ACC112 (cell line): ENCODE data around the gene GRM8.
"Not testable (repeated sequence)": the region's sequence is repeated elsewhere in the genome, so short reads cannot be mapped to it uniquely, and the experiment has no call there.

Experiments
- H2AFZ ChIP-seq: fragments of 200-600 bp; sonication (generic); one replicate; pipeline ENCODE4 v1.6.0; 2017; ENCODE audit warnings: antibody characterized with exemption, low read length; ENCODE audit not compliant: unreplicated experiment
- H3K27ac ChIP-seq: fragments of 200-600 bp; sonication (generic); 2 replicates; pipeline ENCODE4 v1.5.1; 2014; ENCODE audit warnings: low read depth, mild to moderate bottlenecking, antibody characterized with exemption, low read length, moderate library complexity
- H3K27me3 ChIP-seq: fragments of 200-600 bp; sonication (generic); 2 replicates; pipeline ENCODE4 v1.6.1; 2014; ENCODE audit warnings: mild to moderate bottlenecking, antibody characterized with exemption, low read length, moderate library complexity, mixed read lengths; ENCODE audit not compliant: insufficient read depth
- H3K36me3 ChIP-seq: fragments of 200-600 bp; sonication (generic); 2 replicates; pipeline ENCODE4 v1.6.1; 2016; ENCODE audit warnings: mild to moderate bottlenecking, antibody characterized with exemption, low read length, moderate library complexity, mixed read lengths; ENCODE audit not compliant: insufficient read depth
- H3K4me1 ChIP-seq: fragments of 200-600 bp; sonication (generic); one replicate; pipeline ENCODE4 v1.6.1; 2016; ENCODE audit warnings: low read length, mixed read lengths; ENCODE audit not compliant: insufficient read depth, unreplicated experiment, control insufficient read depth
- H3K4me3 ChIP-seq: fragments of 200-600 bp; sonication (generic); 2 replicates; pipeline ENCODE4 v1.5.1; 2014; ENCODE audit warnings: mild to moderate bottlenecking, low read depth, low read length
- H3K79me2 ChIP-seq: fragments of 200-600 bp; sonication (generic); one replicate; pipeline ENCODE4 v1.6.0; 2016; ENCODE audit warnings: low read length; ENCODE audit not compliant: control insufficient read depth, unreplicated experiment, insufficient read depth

The GRM8 gene

DNA sequence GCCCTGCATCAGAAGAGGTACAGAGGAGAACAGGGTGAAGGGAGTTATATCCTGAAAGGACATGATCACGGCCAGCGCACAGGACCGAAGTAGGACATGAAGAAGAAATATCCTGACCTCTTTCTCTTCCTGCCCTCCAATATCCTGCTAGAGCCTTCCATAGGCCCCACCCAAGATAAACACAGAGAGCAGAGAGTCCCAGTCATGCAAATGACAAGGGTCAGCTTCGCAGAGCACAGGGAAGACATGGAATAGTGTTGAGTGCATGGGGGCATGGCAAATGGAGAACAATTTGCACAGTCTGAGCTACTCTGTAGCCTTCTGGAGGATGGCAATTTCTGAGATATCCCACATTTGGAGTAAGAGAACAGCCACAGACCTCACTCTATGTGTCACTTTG, 371.4 kb downstream of the GRM8 start:
- H3K4me3 ChIP-seq: no peak overlapping the region
- H2AFZ ChIP-seq: no peak overlapping the region
- no peaks in the 10 kb centered on the region for H3K27me3 ChIP-seq
- H3K4me1 ChIP-seq: no peaks in the 10 kb centered on the region
- H3K79me2 ChIP-seq: no peaks in the 10 kb centered on the region
- no peak overlapping the region for H3K27ac ChIP-seq
- H3K36me3 ChIP-seq: no peaks in the 10 kb centered on the region

DNA sequence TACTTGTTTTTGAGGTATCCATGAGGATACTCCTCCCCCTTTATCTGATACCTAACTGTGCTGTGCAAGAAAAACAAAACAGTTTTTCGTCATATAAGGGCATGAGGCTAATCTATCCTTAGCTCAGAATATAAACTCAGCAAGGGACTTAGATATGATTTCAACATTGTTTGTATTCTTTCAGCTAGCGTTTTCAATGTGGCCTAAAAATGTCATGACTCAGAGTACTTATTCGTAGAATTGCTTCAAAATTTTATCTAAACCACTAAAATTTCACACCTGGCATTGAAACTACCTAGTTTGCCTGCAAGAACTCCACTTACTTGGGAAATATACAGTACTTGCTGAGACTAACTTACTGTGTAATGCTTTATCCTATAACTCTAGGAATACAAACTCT, 376.2 kb downstream of the GRM8 start:
- not testable (repeated sequence) for H3K4me1 ChIP-seq, H3K4me3 ChIP-seq, H3K36me3 ChIP-seq, H3K27ac ChIP-seq, H2AFZ ChIP-seq, H3K27me3 ChIP-seq, H3K79me2 ChIP-seq

DNA sequence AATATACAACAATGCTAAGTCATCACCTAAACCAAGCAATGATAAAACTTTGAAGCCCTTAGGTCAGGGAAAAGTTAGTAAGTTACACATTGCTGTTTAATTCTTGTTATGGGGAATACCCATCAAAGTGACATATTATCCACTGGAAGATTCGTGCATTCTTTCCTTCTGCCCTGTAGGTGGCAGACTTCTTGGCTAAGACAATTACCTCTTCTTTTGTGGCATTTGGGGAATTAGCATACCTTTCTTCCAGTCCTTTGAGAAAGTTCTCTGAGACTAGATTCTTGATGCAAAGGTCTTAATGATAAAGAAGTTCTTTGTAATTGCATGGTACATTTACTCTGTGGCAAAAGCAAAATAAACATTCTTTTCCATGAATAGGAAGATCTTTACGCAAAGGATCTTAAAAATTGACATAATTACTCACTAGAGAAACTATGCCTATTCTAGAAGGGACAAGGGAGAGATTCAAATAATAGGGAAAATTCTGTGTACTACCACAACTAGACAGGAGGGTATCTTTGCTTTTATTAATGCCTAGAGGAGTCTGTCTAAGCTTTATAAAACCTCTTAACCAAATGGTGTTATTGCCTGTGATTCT, 395.9 kb downstream of the GRM8 start:
- H3K79me2 ChIP-seq: no peaks in the 10 kb centered on the region
- H3K27ac ChIP-seq: no peak overlapping the region
- no peak overlapping the region for H2AFZ ChIP-seq
- no peaks in the 10 kb centered on the region for H3K4me1 ChIP-seq
- no peaks in the 10 kb centered on the region for H3K27me3 ChIP-seq
- no peak overlapping the region for H3K4me3 ChIP-seq
- H3K36me3 ChIP-seq: no peaks in the 10 kb centered on the region

DNA sequence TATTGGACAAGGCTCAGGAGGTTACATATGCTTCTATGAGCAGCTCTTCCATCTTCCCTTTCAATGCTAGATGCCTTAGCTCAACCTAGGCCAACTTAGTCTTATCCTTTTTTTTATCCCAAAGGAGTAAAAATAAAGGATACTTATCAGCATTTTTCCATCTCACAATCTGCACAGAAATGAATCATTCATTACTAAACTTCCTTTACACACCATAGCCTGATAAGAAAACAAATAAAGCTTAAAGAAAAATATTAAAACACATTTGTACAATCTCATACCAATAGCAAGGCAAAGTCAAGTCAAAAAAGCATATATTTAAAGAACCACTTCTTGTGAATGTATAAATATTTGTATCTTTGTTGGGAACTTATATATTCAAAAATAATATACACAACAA, 407.4 kb downstream of the GRM8 start:
- Histone ChIP-seq H3K79me2 (no peaks in the 10 kb centered on the region), H3K27ac (no peak overlapping the region), H3K36me3 (no peaks in the 10 kb centered on the region), H3K4me1 (no peaks in the 10 kb centered on the region), H3K27me3 (no peaks in the 10 kb centered on the region), H3K4me3 (no peak overlapping the region), H2AFZ (no peak overlapping the region)

DNA sequence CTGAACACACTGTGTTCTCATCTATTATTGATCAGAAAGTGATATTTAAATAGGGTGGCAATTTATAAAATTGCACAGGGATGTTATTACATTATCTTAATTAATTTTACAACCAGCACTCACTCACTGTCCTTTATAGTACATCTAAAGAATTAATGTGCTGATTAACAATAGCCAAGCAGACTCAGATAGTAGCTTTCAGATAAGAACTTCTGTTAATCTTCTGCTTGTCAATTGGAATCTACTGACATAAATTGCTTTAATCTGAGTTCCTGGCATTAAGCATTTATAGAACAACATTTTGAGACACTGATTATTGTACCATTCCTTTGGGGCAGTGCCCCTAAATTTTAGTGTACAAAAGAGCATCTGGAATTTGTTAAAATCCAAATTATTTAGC, 408.9 kb downstream of the GRM8 start:
- Histone ChIP-seq H3K79me2 (no peaks in the 10 kb centered on the region), H3K4me1 (no peaks in the 10 kb centered on the region), H3K36me3 (no peaks in the 10 kb centered on the region), H2AFZ (no peak overlapping the region), H3K4me3 (no peak overlapping the region), H3K27me3 (no peaks in the 10 kb centered on the region), H3K27ac (no peak overlapping the region)

DNA sequence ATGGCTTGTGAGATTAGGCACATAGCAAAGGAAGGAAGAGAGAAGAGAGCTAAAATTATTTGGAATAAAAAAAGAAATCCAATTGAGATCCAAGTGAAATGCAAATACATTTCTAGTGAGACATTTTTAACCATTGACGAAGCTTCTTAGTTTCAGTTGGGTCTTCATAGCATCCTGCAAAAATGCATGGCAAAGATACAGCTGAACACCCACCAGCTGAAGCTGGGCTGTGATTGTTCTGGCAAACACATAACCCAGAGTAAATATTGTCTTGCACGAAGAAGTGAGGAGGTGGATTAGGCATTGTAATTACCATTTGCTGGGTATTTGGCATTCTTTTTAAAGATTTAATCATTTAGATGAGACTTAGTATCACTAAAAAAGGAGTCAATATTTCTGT, 409.4 kb downstream of the GRM8 start:
- Histone ChIP-seq H3K36me3 (no peaks in the 10 kb centered on the region), H3K4me1 (no peaks in the 10 kb centered on the region), H3K4me3 (no peak overlapping the region), H2AFZ (no peak overlapping the region), H3K79me2 (no peaks in the 10 kb centered on the region), H3K27me3 (no peaks in the 10 kb centered on the region), H3K27ac (no peak overlapping the region)

- H3K27me3 ChIP-seq: no peaks in the 10 kb centered on the region
- no peak overlapping the region for H3K4me3 ChIP-seq
- no peaks in the 10 kb centered on the region for H3K79me2 ChIP-seq
- H3K27ac ChIP-seq: no peak overlapping the region
- H3K36me3 ChIP-seq: no peaks in the 10 kb centered on the region
- H2AFZ ChIP-seq: no peak overlapping the region
- H3K4me1 ChIP-seq: no peaks in the 10 kb centered on the region
Observed at GRCh38 chr7:126842451-126842850, 410.3 kb downstream of the GRM8 start.

DNA sequence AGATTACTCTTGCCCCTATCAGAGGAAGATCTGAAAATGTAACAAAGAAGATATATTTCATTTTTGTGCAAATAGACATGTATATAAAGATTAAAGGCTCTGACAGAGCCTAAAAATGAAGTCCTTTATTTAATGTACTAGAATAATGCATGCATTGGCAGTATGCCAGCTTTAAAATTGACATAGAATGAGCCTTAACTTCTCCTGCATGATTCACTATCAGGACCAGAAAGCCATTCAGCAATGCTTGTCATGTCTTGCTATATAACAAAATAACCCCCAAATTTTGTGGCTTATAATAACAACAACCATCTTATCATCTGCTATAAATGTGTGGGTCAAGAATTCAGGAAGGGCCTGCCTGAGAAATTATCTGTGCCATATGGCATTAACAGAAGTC, 411.9 kb downstream of the GRM8 start:
- Histone ChIP-seq H3K36me3 (no peaks in the 10 kb centered on the region), H3K4me3 (no peak overlapping the region), H2AFZ (no peak overlapping the region), H3K4me1 (no peaks in the 10 kb centered on the region), H3K27me3 (no peaks in the 10 kb centered on the region), H3K79me2 (no peaks in the 10 kb centered on the region), H3K27ac (no peak overlapping the region)

GRCh38 chr7:126839624-126840023, 413.1 kb downstream of the GRM8 start:
- Histone ChIP-seq H3K4me3 (no peak overlapping the region), H3K27ac (no peak overlapping the region), H3K27me3 (no peaks in the 10 kb centered on the region), H3K4me1 (no peaks in the 10 kb centered on the region), H3K36me3 (no peaks in the 10 kb centered on the region), H2AFZ (no peak overlapping the region), H3K79me2 (no peaks in the 10 kb centered on the region)

DNA sequence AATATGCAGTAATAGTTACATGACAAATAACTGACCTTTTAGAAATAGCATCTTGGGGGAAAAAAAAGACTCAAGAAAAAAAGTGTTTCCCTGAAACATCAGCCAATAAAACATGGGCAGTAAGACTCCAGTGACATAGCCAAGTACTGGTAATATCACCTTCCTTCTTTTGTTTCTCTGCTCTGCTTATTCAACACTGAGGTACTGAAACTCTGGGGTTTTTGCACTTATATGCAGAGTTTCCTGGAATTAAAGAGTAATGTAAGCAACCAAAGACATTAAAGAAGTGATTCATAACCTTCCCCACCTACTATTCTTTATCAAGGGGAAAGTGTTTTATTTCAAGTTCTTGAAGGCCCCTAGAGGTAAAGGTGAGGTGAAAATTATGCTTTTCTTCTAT, 414.5 kb downstream of the GRM8 start:
- H3K79me2 ChIP-seq: no peaks in the 10 kb centered on the region
- no peaks in the 10 kb centered on the region for H3K27me3 ChIP-seq
- H3K27ac ChIP-seq: no peak overlapping the region
- no peaks in the 10 kb centered on the region for H3K36me3 ChIP-seq
- no peaks in the 10 kb centered on the region for H3K4me1 ChIP-seq
- no peak overlapping the region for H3K4me3 ChIP-seq
- no peak overlapping the region for H2AFZ ChIP-seq

DNA sequence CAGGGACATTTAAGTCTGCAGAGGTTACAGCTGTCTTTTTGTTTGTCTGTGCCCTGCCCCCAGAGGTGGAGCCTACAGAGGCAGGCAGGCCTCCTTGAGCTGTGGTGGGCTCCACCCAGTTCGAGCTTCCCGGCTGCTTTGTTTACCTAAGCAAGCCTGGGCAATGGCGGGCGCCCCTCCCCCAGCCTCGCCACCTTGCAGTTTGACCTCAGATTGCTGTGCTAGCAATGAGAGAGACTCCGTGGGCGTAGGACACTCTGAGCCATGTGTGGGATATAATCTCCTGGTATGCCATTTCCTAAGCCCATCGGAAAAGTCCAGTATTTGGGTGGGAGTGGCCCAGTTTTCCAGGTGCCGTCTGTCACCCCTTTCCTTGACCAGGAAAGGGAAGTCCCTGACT, 421.5 kb downstream of the GRM8 start:
- not testable (repeated sequence) for H3K27me3 ChIP-seq, H3K36me3 ChIP-seq, H3K4me1 ChIP-seq, H2AFZ ChIP-seq, H3K79me2 ChIP-seq, H3K4me3 ChIP-seq, H3K27ac ChIP-seq
